ENCODE measurements around the gene CPA2. TPM values are rescaled to one million over a fixed set of nuclear protein-coding genes. Genes with fewer than 3 reads are reported as not detected.

CPA2 gene
- polyA plus RNA-seq (0.33 to 0.41 TPM (median 0.36 TPM) in 3 replicates), polyA minus RNA-seq (0.26 TPM in 1 of 3 replicates, not detected in the others)
- polyA plus RNA-seq (2011; ENCODE audit: low read depth), result not detected
- polyA plus RNA-seq (2011; cell fraction: cytosol; rRNA removed), result 0.34 and 0.52 TPM in 2 replicates
- 0.08 and 0.27 TPM in 2 replicates for polyA plus RNA-seq (2011; cell fraction: nucleus; rRNA removed)
- polyA plus RNA-seq (2012; ENCODE audit: low replicate concordance), result 0.20 and 0.37 TPM in 2 replicates
- polyA minus RNA-seq (2011; cell fraction: cytosol; rRNA and poly(A)+ RNA removed), result not detected
- not detected in 2 replicates for polyA minus RNA-seq (2011; cell fraction: nucleus; rRNA and poly(A)+ RNA removed)

DNA sequence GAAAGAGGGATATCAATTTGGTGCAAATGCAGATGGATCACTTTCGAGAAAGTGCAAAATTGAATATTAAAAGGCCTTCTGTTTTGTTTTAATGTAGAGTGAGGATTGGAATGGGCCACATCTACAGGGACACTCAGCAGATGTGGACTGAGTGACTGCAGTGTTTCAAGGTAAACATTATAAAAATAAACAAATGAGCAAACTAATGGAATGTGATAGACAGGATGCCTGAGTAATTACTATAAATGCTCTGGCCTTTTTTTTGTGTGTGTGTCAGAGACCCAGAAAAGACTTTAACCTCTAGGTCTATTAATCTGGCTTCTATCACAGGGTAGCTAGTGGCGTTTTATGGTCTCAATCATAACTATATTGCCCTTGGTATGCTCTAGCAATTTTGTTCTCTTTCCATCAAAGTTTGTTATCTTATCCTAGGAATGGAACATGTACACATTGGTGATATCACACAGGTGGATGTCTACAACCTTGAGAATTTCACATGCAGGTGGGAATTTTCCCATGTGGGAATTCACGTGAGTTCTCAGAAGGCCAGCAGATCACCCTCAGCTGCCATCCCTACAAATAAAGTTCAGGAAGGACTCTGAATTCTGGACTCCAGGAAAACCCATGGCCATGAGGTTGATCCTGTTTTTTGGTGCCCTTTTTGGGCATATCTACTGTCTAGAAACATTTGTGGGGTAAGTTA, at the start of gene CPA2:
Gene CPA2 (plus strand): TSS at position 606 of the 703 bp plus-strand sequence. CDS start 19 bp downstream, at position 625.
- no peak within 1 kb of the TSS for H3K4me2 ChIP-seq (ENCODE audit: control insufficient read depth, extremely low read depth, insufficient read depth, low read depth, low read length)
- no peak for TF ChIP-seq EZH2 (IDR thresholded peaks at IDR 0.05; ENCODE audit: low read length)
- TF ChIP-seq CTCF (optimal IDR thresholded peaks at IDR 0.05 in 1 of 3, IDR thresholded peaks at IDR 0.05 in 1 of 3, conservative IDR thresholded peaks at IDR 0.05 in 1 of 3; ENCODE audit: extremely low read depth in 1 of 3, insufficient read depth in 2 of 3, low read length in 3 of 3), result no peak
- H3K36me3 ChIP-seq (ENCODE audit: control insufficient read depth in 2 of 2, extremely low read depth in 1 of 2, insufficient read depth in 2 of 2, low read length in 2 of 2), result no peaks in the 10 kb centered on the region
- no peak within 1 kb of the TSS for H3K4me3 ChIP-seq (ENCODE audit: control insufficient read depth in 2 of 3, extremely low read depth in 1 of 3, insufficient read depth in 2 of 3, low read depth in 1 of 3, low read length in 3 of 3)
- H3K9ac ChIP-seq (ENCODE audit: control insufficient read depth, extremely low read depth, insufficient read depth, low read length), result no peak within 1 kb of the TSS
- no peak within 1 kb of the TSS for H3K27ac ChIP-seq (ENCODE audit: control insufficient read depth, insufficient read depth, low read length)
- no peaks in the 10 kb centered on the region for H3K79me2 ChIP-seq (ENCODE audit: control insufficient read depth, insufficient read depth, low read length)
- dilution Hi-C loops (cut with MboI; ENCODE audit: extremely low pct_ligation_motif_present, low sequenced_read_pairs), result no loop called here
- no peak within 1 kb of the TSS for H2AFZ ChIP-seq (ENCODE audit: control insufficient read depth, low read length)
- H3K27me3 ChIP-seq (ENCODE audit: control insufficient read depth, extremely low read depth, insufficient read depth, low read length), result no peaks in the 10 kb centered on the region
- DNase-seq (ENCODE audit: low read depth, low spot score) (no peak), FAIRE-seq (no peak)
- H3K9me3 ChIP-seq (ENCODE audit: control insufficient read depth, low read depth, low read length), result no peaks in the 10 kb centered on the region
- H3K9me1 ChIP-seq (ENCODE audit: control insufficient read depth, extremely low read depth, insufficient read depth, low read length), result no peaks in the 10 kb centered on the region
- H3K4me1 ChIP-seq (ENCODE audit: control insufficient read depth, extremely low read depth, insufficient read depth, low read length), result no peaks in the 10 kb centered on the region
- no peaks in the 10 kb centered on the region for H4K20me1 ChIP-seq (ENCODE audit: control insufficient read depth, extremely low read depth, insufficient read depth, low read length)

DNA sequence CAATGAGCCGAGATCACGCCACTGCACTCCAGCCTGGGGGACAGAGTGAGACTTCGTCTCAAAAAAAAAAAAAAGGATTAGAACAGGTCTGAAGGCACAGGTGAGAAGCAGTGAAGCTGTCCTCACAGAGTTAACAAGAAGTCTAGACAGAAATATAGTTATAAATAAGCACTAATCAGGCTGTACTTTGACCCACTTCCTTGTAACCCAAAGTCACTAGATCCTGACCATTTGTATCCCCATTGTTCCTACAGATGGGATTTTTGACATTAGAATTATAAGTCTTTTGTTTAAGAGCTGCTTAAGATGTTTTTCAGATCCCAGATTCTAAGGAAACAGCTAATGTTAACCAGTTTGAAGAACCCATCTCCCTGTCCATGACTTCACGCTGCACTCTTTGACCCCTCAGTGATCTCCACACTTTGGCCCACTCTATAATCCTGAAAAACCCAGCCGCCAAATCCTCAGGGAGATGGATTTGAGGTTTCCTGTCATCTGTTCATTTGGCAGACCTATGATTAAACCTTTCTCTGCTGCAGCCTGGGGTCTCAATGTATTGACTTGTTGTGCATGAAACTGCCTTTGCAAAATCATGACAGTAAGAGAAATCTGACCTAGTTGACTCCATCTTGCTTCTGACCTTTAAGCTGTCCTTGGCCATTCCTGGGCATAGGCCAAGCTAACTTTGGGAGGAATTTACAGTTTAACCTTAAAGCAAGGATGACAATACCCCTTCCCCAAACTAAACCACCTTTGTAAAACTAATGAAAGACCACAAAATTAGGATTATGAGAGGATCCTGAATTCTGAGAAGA, 47.6 kb upstream of the CPA2 start:
- Histone ChIP-seq H3K4me3 (ENCODE audit: control insufficient read depth in 2 of 3, extremely low read depth in 1 of 3, insufficient read depth in 2 of 3, low read depth in 1 of 3, low read length in 3 of 3) (no peak overlapping the region), H3K4me1 (ENCODE audit: control insufficient read depth, extremely low read depth, insufficient read depth, low read length) (no peaks in the 10 kb centered on the region), H3K9ac (ENCODE audit: control insufficient read depth, extremely low read depth, insufficient read depth, low read length) (no peak overlapping the region), H3K27ac (ENCODE audit: control insufficient read depth, insufficient read depth, low read length) (no peak overlapping the region), H3K36me3 (ENCODE audit: control insufficient read depth in 2 of 2, extremely low read depth in 1 of 2, insufficient read depth in 2 of 2, low read length in 2 of 2) (no peaks in the 10 kb centered on the region), H2AFZ (ENCODE audit: control insufficient read depth, low read length) (no peak overlapping the region), H3K4me2 (ENCODE audit: control insufficient read depth, extremely low read depth, insufficient read depth, low read depth, low read length) (no peak overlapping the region), H3K79me2 (ENCODE audit: control insufficient read depth, insufficient read depth, low read length) (no peaks in the 10 kb centered on the region), H3K9me1 (ENCODE audit: control insufficient read depth, extremely low read depth, insufficient read depth, low read length) (no peaks in the 10 kb centered on the region), H4K20me1 (ENCODE audit: control insufficient read depth, extremely low read depth, insufficient read depth, low read length) (no peaks in the 10 kb centered on the region), H3K27me3 (ENCODE audit: control insufficient read depth, extremely low read depth, insufficient read depth, low read length) (no peaks in the 10 kb centered on the region), H3K9me3 (ENCODE audit: control insufficient read depth, low read depth, low read length) (no peaks in the 10 kb centered on the region)
- dilution Hi-C loops (cut with MboI; ENCODE audit: extremely low pct_ligation_motif_present, low sequenced_read_pairs), result no loop called here
- FAIRE-seq (no peak), DNase-seq (ENCODE audit: low read depth, low spot score) (no peak)
- TF ChIP-seq CTCF (optimal IDR thresholded peaks at IDR 0.05 in 1 of 3, IDR thresholded peaks at IDR 0.05 in 1 of 3, conservative IDR thresholded peaks at IDR 0.05 in 1 of 3; ENCODE audit: extremely low read depth in 1 of 3, insufficient read depth in 2 of 3, low read length in 3 of 3), result no peak
- no peak for TF ChIP-seq EZH2 (IDR thresholded peaks at IDR 0.05; ENCODE audit: low read length)

Measured in keratinocyte (primary cell).